Thyroid gland (tissue), 4 donors: ENCODE measurements around the gene ATG4C.

ENCODE experiments used
- POLR2A ChIP-seq, 2 donors: fragments of 450-650 bp; IDR thresholded peaks; one replicate each; pipeline ENCODE4 v1.6.1; 2017; ENCODE audit warnings: antibody characterized with exemption in 2 of 2, mild to moderate bottlenecking in 2 of 2, moderate library complexity in 1 of 2
- TF ChIP-seq, protein P1 (sequence below), 6 experiments: fragments of 200-600 bp in 3 of 6; fragments of 450-650 bp in 3 of 6; sonication (generic) in 3 of 6; IDR thresholded peaks; one replicate each; pipeline ENCODE4 v1.5.1; 2016 to 2019; ENCODE audit warnings: antibody characterized with exemption in 6 of 6, mild to moderate bottlenecking in 2 of 6, inconsistent platforms in 1 of 6, moderate library complexity in 1 of 6

DNA sequence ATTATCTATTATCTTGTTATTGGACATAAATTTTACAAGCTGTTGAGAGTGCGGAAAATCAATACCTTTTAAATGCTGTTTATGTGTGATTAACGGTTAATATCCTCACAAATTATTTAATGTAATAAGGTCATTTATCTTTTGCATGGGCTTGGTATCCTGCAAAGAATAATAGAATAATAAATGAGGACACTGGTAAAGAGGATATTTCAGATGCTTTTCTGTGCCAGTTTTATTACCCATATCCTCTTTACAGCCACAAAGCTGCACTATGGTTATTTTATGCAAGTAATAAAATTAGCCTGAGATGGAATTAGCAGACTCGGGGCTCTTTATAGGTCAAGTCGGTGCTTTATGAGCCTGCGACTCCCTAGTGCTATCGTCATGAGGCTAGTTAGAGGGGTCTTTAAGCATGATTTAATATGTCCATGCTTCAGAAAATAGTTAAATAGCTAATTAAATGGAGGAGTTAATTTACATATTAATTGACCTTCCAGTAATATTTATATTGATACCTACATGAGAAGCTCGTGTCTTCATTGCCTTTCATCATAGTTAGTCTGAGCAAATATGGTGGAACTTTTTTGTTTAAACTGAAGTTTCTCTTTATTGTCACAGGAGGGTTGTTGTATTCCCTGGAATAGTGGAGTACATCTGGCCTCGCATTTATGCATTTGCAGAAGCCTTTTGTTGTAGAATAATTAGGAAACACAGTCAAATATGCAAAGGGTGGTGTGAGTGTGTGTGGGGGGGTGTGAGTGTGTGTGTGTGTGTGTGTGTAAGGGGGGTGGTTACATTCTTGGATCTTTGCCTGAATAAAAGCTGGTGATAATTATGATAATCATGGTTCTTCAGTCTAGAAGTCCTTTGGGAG lies 120.3 kb downstream of the ATG4C start:
- TF ChIP-seq, protein P1, sequence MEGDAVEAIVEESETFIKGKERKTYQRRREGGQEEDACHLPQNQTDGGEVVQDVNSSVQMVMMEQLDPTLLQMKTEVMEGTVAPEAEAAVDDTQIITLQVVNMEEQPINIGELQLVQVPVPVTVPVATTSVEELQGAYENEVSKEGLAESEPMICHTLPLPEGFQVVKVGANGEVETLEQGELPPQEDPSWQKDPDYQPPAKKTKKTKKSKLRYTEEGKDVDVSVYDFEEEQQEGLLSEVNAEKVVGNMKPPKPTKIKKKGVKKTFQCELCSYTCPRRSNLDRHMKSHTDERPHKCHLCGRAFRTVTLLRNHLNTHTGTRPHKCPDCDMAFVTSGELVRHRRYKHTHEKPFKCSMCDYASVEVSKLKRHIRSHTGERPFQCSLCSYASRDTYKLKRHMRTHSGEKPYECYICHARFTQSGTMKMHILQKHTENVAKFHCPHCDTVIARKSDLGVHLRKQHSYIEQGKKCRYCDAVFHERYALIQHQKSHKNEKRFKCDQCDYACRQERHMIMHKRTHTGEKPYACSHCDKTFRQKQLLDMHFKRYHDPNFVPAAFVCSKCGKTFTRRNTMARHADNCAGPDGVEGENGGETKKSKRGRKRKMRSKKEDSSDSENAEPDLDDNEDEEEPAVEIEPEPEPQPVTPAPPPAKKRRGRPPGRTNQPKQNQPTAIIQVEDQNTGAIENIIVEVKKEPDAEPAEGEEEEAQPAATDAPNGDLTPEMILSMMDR (IDR thresholded peaks at IDR 0.05): no peak
- no peak for TF ChIP-seq POLR2A (IDR thresholded peaks at IDR 0.05)
